ENCODE measurements around the gene MAPK6. TPM values are rescaled to one million over a fixed set of nuclear protein-coding genes. Genes with fewer than 3 reads are reported as not detected.

MAPK6 gene
- total and polyA plus RNA-seq, 9 of the 15 experiments (the other 6 are each of a cell fraction or from before 2014, with no cell fraction given): 28.5 to 97.1 (median 74.0) TPM

- H2AFZ ChIP-seq (ENCODE audit: low read depth, low read length): no peak overlapping the region
- no peak overlapping the region for H3K4me2 ChIP-seq (ENCODE audit: insufficient read depth, low read length)
- no peaks in the 10 kb centered on the region for H4K20me1 ChIP-seq (replicated peaks; ENCODE audit: control insufficient read depth, insufficient read depth, low read length)
- ATAC-seq (no peak), DNase-seq (ENCODE audit: extremely low read depth in 1 of 4, low spot score in 3 of 4) (no peak), FAIRE-seq (no peak)
- H3K9ac ChIP-seq (ENCODE audit: insufficient read depth in 1 of 2, low read depth in 2 of 2, low read length in 2 of 2): no peak overlapping the region
- TF ChIP-seq NFIX (CRISPR knock-in tag; IDR thresholded peaks at IDR 0.05; ENCODE audit: low read depth) (peak; percentile 62), NFIC (IDR thresholded peaks at IDR 0.05) (peak; percentile 89), MEIS2 (IDR thresholded peaks at IDR 0.05; ENCODE audit: partially characterized antibody) (peak; percentile 52), PBX2 (CRISPR knock-in tag; IDR thresholded peaks at IDR 0.05; ENCODE audit: low read depth) (no peak), PBX2 (tag; conservative IDR thresholded peaks at IDR 0.05; ENCODE audit: low read depth) (peak; percentile 65; the same call in 1 of the 2 replicates), TFAM (CRISPR knock-in tag; conservative IDR thresholded peaks at IDR 0.05) (no peak)
- intact Hi-C loops (cut with micrococcal nuclease) (no loop called here), in situ Hi-C loops (cut with MboI) (no loop called here)
- peaks cover 3% of the 10 kb centered on the region; the same call in 1 of the 2 replicates for H3K9me3 ChIP-seq (replicated peaks; ENCODE audit: control insufficient read depth, insufficient read depth, low read depth, low read length)
- no peaks in the 10 kb centered on the region for H3K79me2 ChIP-seq (ENCODE audit: control insufficient read depth, insufficient read depth, low read length)
- H3K9me1 ChIP-seq (ENCODE audit: control insufficient read depth, insufficient read depth, low read length): no peaks in the 10 kb centered on the region
- H3K36me3 ChIP-seq (ENCODE audit: control insufficient read depth, insufficient read depth, low read length): no peaks in the 10 kb centered on the region
- H3K27me3 ChIP-seq (ENCODE audit: control insufficient read depth in 2 of 2, insufficient read depth in 2 of 2, low read length in 2 of 2): peaks cover 0 to 3% of the 10 kb centered on the region in 2 experiments; a peak in 2 of 5 replicates
- ChIA-PET POLR2A (no interaction called here), CTCF (ENCODE audit: low intra/inter-chr PET ratio) (no interaction called here)
- no peak overlapping the region for H3K27ac ChIP-seq (ENCODE audit: extremely low read depth, low read depth, low read length)
- H3K4me3 ChIP-seq: no peak overlapping the region
- no peaks in the 10 kb centered on the region for H3K4me1 ChIP-seq (replicated peaks in 1 of 2; ENCODE audit: control insufficient read depth in 2 of 2, insufficient read depth in 2 of 2, low read length in 2 of 2)
- no TSS peak for BruUV-seq (replicated peaks)
Measured at GRCh38 chr15:52085299-52085698, 66.3 kb downstream of the MAPK6 start.

All from K562 (cell line).